HUDEP-2 (cell line): ENCODE measurements around the gene FAXDC2.

ENCODE experiments used
- DNase-seq, 76 experiments: peaks; one replicate each; lab custom pipeline; 2025; ENCODE audit not compliant: unreplicated experiment in 76 of 76; lab: John Stamatoyannopoulos, UW

Gene FAXDC2

GRCh38 chr5:154770111-154770510, 80.3 kb downstream of the FAXDC2 start:
- no peak for DNase-seq
